ENCODE results near the gene ARHGAP12. TPM values are rescaled to one million over a fixed set of nuclear protein-coding genes. Genes with fewer than 3 reads are reported as not detected.
A peak's percentile ranks its signal among the peaks of the same experiment; 100 is the strongest.

Gene ARHGAP12
- total RNA-seq, 1 donor from 2014 or later: 58.7 TPM

GRCh38 chr10:31885971-31886370 lies 42.7 kb downstream of the ARHGAP12 start:
- FAIRE-seq (no peak), DNase-seq (ENCODE audit: low spot score in 2 of 2) (no peak)

GRCh38 chr10:31884386-31884785 lies 44.2 kb downstream of the ARHGAP12 start:
- no peak for FAIRE-seq
- no peak for DNase-seq (ENCODE audit: low spot score in 2 of 2)

GRCh38 chr10:31883397-31883796 lies 45.2 kb downstream of the ARHGAP12 start:
- DNase-seq (ENCODE audit: low spot score in 2 of 2): no peak
- FAIRE-seq: no peak

- DNase-seq (ENCODE audit: low spot score in 2 of 2): no peak
- no peak for FAIRE-seq
These were observed 50.1 kb downstream of the ARHGAP12 start for GRCh38 chr10:31878486-31878885.

GRCh38 chr10:31876652-31877352 lies 51.8 kb downstream of the ARHGAP12 start:
- FAIRE-seq (no peak), DNase-seq (ENCODE audit: low spot score in 2 of 2) (no peak)

- DNase-seq (ENCODE audit: low spot score in 2 of 2): no peak
- FAIRE-seq: no peak
These were observed 53.0 kb downstream of the ARHGAP12 start for GRCh38 chr10:31875608-31876007.

GRCh38 chr10:31873724-31874123 lies 54.9 kb downstream of the ARHGAP12 start:
- DNase-seq (ENCODE audit: low spot score in 2 of 2) (no peak), FAIRE-seq (no peak)

GRCh38 chr10:31871266-31872065 lies 57.2 kb downstream of the ARHGAP12 start:
- DNase-seq (ENCODE audit: low spot score in 2 of 2) (no peak), FAIRE-seq (no peak)

- DNase-seq (ENCODE audit: low spot score in 2 of 2) (no peak), FAIRE-seq (no peak)
These were observed 61.0 kb downstream of the ARHGAP12 start for GRCh38 chr10:31867646-31868045.

GRCh38 chr10:31866118-31866670 lies 62.4 kb downstream of the ARHGAP12 start:
- no peak for FAIRE-seq

GRCh38 chr10:31864834-31865518 lies 63.7 kb downstream of the ARHGAP12 start:
- DNase-seq (ENCODE audit: low spot score in 2 of 2): peak in 1 of 2 donors; percentile 16
- FAIRE-seq: no peak

More at GRCh38 chr10:31866118-31866670, 62.4 kb downstream of the ARHGAP12 start:
- no peak for DNase-seq (ENCODE audit: low spot score in 2 of 2)

GRCh38 chr10:31855033-31855432 lies 73.6 kb downstream of the ARHGAP12 start:
- DNase-seq (ENCODE audit: low spot score in 2 of 2): no peak

GRCh38 chr10:31853629-31854028 lies 75.0 kb downstream of the ARHGAP12 start:
- FAIRE-seq (no peak), DNase-seq (ENCODE audit: low spot score in 2 of 2) (no peak)

More at GRCh38 chr10:31855033-31855432, 73.6 kb downstream of the ARHGAP12 start:
- no peak for FAIRE-seq

GRCh38 chr10:31851216-31851615 lies 77.4 kb downstream of the ARHGAP12 start:
- FAIRE-seq: no peak
- no peak for DNase-seq (ENCODE audit: low spot score in 2 of 2)

- no peak for DNase-seq (ENCODE audit: low spot score in 2 of 2)
- FAIRE-seq: no peak
These were observed 81.1 kb downstream of the ARHGAP12 start for GRCh38 chr10:31847515-31847914.

- FAIRE-seq (no peak), DNase-seq (ENCODE audit: low spot score in 2 of 2) (no peak)
These were observed 89.9 kb downstream of the ARHGAP12 start for GRCh38 chr10:31838709-31839108.

GRCh38 chr10:31838065-31838464 lies 90.6 kb downstream of the ARHGAP12 start:
- DNase-seq (ENCODE audit: low spot score in 2 of 2) (no peak), FAIRE-seq (no peak)

GRCh38 chr10:31836569-31837406 lies 91.8 kb downstream of the ARHGAP12 start:
- FAIRE-seq (no peak), DNase-seq (ENCODE audit: low spot score in 2 of 2) (peak in 1 of 2 donors; percentile 7)

- FAIRE-seq: no peak
- DNase-seq (ENCODE audit: low spot score in 2 of 2): no peak
These were observed 94.9 kb downstream of the ARHGAP12 start for GRCh38 chr10:31833753-31834152.

GRCh38 chr10:31832261-31832660 lies 96.4 kb downstream of the ARHGAP12 start:
- FAIRE-seq: no peak
- no peak for DNase-seq (ENCODE audit: low spot score in 2 of 2)
